Right renal cortex interstitium (tissue), 3 donors: ENCODE results near the gene CASD1. TPM values are rescaled to one million over a fixed set of nuclear protein-coding genes. Genes with fewer than 3 reads are reported as not detected.

Experiments used
- DNase-seq, 3 donors: peaks; one replicate each; pipeline ENCODE4 v3.0.0-alpha.2; 2013; ENCODE audit warnings: low read depth in 3 of 3, low spot score in 2 of 3
- polyA plus RNA-seq, 3 donors: library from polyadenylated mRNA; unstranded; fragments of 120-200 nt; gene quantifications; one replicate each; pipeline ENCODE4 v1.2.1, GENCODE V29; 2013; ENCODE audit not compliant: insufficient read length in 3 of 3

The CASD1 gene
- polyA plus RNA-seq = 10 to 100 TPM; 43.0 to 45.8 (median 43.4) TPM

- DNase-seq = no peak
These were observed at the start of gene CASD1 for GRCh38 chr7:94509264-94509886. Gene CASD1 (plus strand): TSS chr7:94509809. CDS start chr7:94510085, 276 bp downstream.

GRCh38 chr7:94466516-94466915, 43.1 kb upstream of the CASD1 start:
- no peak for DNase-seq

- DNase-seq = no peak
These were observed 38.0 kb upstream of the CASD1 start for GRCh38 chr7:94471604-94472003.

GRCh38 chr7:94472608-94473007, 37.0 kb upstream of the CASD1 start:
- DNase-seq = no peak

GRCh38 chr7:94476251-94476840, 33.3 kb upstream of the CASD1 start:
- no peak for DNase-seq

- no peak for DNase-seq
These were observed 31.7 kb upstream of the CASD1 start for GRCh38 chr7:94477878-94478277.

GRCh38 chr7:94478648-94479214, 30.9 kb upstream of the CASD1 start:
- DNase-seq = no peak

GRCh38 chr7:94481279-94481678, 28.3 kb upstream of the CASD1 start:
- no peak for DNase-seq

GRCh38 chr7:94482796-94483195, 26.8 kb upstream of the CASD1 start:
- no peak for DNase-seq

- DNase-seq = no peak
These were observed 25.8 kb upstream of the CASD1 start for GRCh38 chr7:94483843-94484242.

- no peak for DNase-seq
These were observed 23.4 kb upstream of the CASD1 start for GRCh38 chr7:94486216-94486615.

- no peak for DNase-seq
These were observed 18.2 kb upstream of the CASD1 start for GRCh38 chr7:94491410-94491809.

- DNase-seq = no peak
These were observed 17.0 kb upstream of the CASD1 start for GRCh38 chr7:94492601-94493000.

GRCh38 chr7:94497874-94498670, 11.5 kb upstream of the CASD1 start:
- no peak for DNase-seq

GRCh38 chr7:94498918-94499317, 10.7 kb upstream of the CASD1 start:
- DNase-seq = no peak

GRCh38 chr7:94507462-94507861, 2.1 kb upstream of the CASD1 start:
- no peak for DNase-seq

- no peak for DNase-seq
These were observed 1.6 kb upstream of the CASD1 start for GRCh38 chr7:94507962-94508361.

GRCh38 chr7:94509887-94510581, 425 bp downstream of the CASD1 start:
- peak in 1 of 3 donors; percentile 58 for DNase-seq

GRCh38 chr7:94510582-94511496, 1.2 kb downstream of the CASD1 start:
- no peak for DNase-seq

- no peak for DNase-seq
These were observed 2.1 kb downstream of the CASD1 start for GRCh38 chr7:94511718-94512117.
